ENCODE data around the gene PRDM12.

PRDM12 gene

DNA sequence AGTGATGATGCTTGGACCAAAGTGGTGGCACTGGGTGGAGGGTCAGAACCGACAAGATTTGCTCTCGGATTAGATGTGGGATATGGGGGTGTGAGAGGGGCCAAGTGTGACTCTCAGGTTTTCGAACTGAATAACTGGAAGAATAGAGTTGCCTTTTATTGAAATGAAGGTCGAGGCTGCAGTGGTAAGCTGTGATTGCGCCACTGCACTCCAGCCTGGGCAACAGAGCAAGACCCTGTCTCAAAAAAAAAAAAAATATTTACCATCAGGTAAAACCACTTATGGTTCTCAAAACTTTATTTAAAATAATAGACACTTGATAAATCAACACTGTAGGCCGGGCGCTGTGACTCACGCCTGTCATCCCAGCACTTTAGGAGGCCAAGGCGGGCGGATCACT lies 56.4 kb downstream of the PRDM12 start:
- no peak for DNase-seq (ENCODE audit: low read depth in 2 of 2)

DNA sequence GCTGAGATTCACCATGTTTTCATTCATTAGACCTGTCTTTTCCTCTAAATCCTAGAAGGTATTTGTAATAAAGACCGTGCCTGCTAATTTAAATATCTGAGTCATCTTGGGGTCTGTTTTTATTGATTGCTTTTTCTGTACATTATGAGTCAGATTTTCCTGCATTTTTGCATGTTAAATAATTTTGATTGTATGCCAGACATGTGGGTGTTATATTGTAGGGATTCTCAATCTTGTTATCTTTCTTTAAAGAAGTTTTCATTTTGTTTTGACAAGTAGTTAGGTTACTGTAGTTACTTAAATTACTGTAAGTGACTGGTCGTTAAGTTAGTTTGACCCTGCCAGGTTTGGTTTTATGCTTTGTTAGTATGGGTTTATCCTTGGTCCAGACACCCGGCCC lies 64.3 kb downstream of the PRDM12 start:
- DNase-seq (ENCODE audit: low read depth in 2 of 2) = no peak

DNA sequence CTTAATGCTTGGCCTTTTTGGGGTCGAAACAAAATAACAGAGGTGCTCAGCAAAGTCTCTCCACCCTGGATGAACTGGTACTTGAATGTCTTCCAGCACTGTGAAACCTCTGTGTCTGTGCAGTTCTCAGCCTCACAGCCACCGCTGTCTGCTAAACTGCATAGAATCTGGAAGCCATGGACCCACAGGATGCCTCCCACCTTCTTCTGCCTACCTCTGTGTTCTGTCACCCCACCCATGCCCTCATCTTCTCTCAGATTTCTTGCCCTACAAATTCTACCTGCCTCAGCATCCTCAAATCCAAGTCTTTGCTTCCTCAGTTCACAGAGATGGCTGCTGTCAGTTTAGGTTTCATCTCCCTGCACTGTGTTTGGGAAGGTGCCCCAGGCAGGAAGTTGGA lies 64.8 kb downstream of the PRDM12 start:
- no peak for DNase-seq (ENCODE audit: low read depth in 2 of 2)

DNA sequence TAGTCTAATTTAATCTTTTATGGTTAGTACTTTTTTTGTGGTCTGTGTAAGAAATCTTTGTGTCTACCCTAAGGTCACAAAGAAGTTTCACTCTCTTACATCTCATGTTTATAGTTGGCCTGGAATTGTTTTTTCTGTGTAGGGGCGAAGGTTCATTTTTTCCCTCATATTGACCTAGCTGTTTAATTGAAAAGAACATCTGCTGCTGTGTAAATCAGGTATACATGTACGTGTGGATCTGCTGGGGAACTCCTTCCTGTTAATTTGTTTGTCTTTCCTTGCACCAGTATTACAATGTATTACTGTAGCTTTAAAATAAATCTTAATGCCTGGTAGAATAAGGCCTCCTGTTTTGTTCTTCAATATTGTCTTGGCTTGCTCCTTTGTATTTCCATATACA lies 67.0 kb downstream of the PRDM12 start:
- DNase-seq (ENCODE audit: low read depth in 2 of 2) = no peak

DNA sequence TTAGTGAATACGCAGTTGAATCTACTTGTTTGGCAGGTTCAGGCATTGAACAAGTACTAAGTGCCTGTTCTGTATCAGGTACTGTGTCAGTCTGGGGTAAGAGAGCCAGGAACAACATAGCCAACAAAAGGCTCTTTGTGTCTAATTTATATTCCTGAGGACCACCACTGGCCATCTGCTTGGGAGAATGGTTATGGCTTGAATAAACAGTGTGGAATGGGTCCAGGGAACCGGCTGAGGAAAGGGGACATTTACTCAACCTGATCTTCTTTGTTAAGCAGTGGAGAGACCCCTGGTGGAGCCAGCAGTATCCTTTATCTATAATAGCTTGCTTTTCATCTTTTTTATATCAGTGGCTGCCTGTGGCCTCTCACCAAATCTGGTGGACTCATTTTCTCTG lies 67.7 kb downstream of the PRDM12 start:
- DNase-seq (ENCODE audit: low read depth in 2 of 2) = no peak

Data from stimulated activated CD8-positive, alpha-beta memory T cell treated with anti-CD3 and anti-CD28 coated beads, Interleukin-2, amount 100 ng/mL, for 1 hour (primary cell).